ENCODE measurements around the gene PHKB.

PHKB gene

GRCh38 chr16:47578573-47578972 lies 117.4 kb downstream of the PHKB start:
- no peak for DNase-seq (ENCODE audit: low read depth, low spot score)
- in situ Hi-C loops (cut with HindIII; ENCODE audit: low sequenced_read_pairs): no loop called here
- TF ChIP-seq CTCF (IDR thresholded peaks at IDR 0.05; ENCODE audit: low read depth, low read length): no peak

GRCh38 chr16:47581114-47581513 lies 120.0 kb downstream of the PHKB start:
- TF ChIP-seq CTCF (IDR thresholded peaks at IDR 0.05; ENCODE audit: low read depth, low read length): no peak
- H3K4me3 ChIP-seq (ENCODE audit: low read depth, low read length): no peak overlapping the region
- in situ Hi-C loops (cut with HindIII; ENCODE audit: low sequenced_read_pairs): no loop called here
- DNase-seq (ENCODE audit: low read depth, low spot score): no peak

More at GRCh38 chr16:47578573-47578972, 117.4 kb downstream of the PHKB start:
- H3K4me3 ChIP-seq (ENCODE audit: low read depth, low read length): no peak overlapping the region

- TF ChIP-seq CTCF (IDR thresholded peaks at IDR 0.05; ENCODE audit: low read depth, low read length): no peak
- no peak overlapping the region for H3K4me3 ChIP-seq (ENCODE audit: low read depth, low read length)
- in situ Hi-C loops (cut with HindIII; ENCODE audit: low sequenced_read_pairs): no loop called here
- no peak for DNase-seq (ENCODE audit: low read depth, low spot score)
Measured at GRCh38 chr16:47584464-47585225, 123.5 kb downstream of the PHKB start.

- no peak for DNase-seq (ENCODE audit: low read depth, low spot score)
- no peak overlapping the region for H3K4me3 ChIP-seq (ENCODE audit: low read depth, low read length)
- in situ Hi-C loops (cut with HindIII; ENCODE audit: low sequenced_read_pairs): no loop called here
- TF ChIP-seq CTCF (IDR thresholded peaks at IDR 0.05; ENCODE audit: low read depth, low read length): no peak
Measured at GRCh38 chr16:47586121-47586520, 125.0 kb downstream of the PHKB start.

GRCh38 chr16:47590472-47590871 lies 129.3 kb downstream of the PHKB start:
- no peak for DNase-seq (ENCODE audit: low read depth, low spot score)
- no peak overlapping the region for H3K4me3 ChIP-seq (ENCODE audit: low read depth, low read length)
- in situ Hi-C loops (cut with HindIII; ENCODE audit: low sequenced_read_pairs): no loop called here
- no peak for TF ChIP-seq CTCF (IDR thresholded peaks at IDR 0.05; ENCODE audit: low read depth, low read length)

GRCh38 chr16:47592232-47592631 lies 131.1 kb downstream of the PHKB start:
- in situ Hi-C loops (cut with HindIII; ENCODE audit: low sequenced_read_pairs): no loop called here
- no peak for DNase-seq (ENCODE audit: low read depth, low spot score)
- H3K4me3 ChIP-seq (ENCODE audit: low read depth, low read length): no peak overlapping the region
- no peak for TF ChIP-seq CTCF (IDR thresholded peaks at IDR 0.05; ENCODE audit: low read depth, low read length)
